HG03097 (cell line): ENCODE results near the gene ATCAY.
"Not testable (repeated sequence)": the region's sequence is repeated elsewhere in the genome, so short reads cannot be mapped to it uniquely, and the experiment has no call there.

Source experiments
- ATAC-seq: cut with Tn5 transposase; IDR thresholded peaks from one replicate; pipeline ENCODE4 v1.9.1; 2021; ENCODE audit not compliant: unreplicated experiment, low FRiP score

Gene ATCAY

DNA sequence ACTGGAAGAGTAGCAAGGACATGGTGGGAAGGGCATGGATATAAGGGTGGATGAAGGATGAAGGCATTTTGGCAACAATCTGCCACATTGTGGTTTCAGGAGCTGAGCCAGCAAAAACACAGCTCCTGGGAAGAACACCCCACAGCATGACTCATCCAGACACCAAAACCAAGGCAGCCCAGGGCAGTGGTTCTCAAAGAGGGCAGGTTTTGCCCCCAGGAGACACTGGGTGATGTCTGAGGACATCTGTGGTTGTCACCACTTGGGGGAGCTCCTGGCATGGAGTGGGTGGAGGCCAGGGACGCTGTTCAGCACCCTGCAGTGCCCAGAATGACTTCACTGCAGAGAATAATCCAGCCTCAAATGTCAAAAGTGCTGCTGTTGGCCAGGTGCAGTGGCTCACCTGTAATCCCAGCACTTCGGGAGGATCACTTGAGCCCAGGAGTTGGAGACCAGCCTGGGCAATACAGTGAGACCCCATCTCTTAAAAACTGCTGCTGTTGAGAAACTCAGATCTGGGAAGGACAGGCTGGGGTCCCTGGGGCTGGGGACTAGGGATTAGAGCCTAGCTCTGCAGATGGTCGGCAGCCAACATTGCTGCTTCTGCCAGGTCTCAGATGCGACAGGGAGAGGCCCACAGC, 27.8 kb upstream of the ATCAY start:
- no peak for ATAC-seq

DNA sequence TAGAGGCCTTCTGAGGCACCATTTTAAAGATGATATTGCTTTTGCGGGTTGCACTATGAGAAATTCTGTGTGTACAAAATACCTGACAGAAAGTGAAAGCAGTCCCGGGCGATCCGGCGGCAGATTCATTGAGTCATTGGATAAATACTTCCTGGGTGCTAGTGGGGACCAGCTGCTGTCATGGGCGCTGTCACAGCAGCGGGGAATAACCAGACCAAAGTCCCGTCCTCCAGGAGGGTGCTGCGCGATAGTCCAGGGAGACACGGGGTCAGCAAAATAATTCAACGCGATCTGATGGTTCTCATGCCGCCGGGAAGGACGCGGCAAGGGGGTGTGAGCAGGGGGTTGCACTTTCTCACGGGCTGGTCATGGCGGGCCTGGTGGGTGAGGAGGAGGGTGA, 25.2 kb upstream of the ATCAY start:
- no peak for ATAC-seq

- ATAC-seq, result no peak
Observed at GRCh38 chr19:3857449-3858003, 23.0 kb upstream of the ATCAY start.

GRCh38 chr19:3860499-3860898, 20.0 kb upstream of the ATCAY start:
- ATAC-seq, result no peak

GRCh38 chr19:3862826-3863500, 17.5 kb upstream of the ATCAY start:
- ATAC-seq, result no peak

- ATAC-seq, result no peak
Observed at GRCh38 chr19:3863648-3864047, 16.8 kb upstream of the ATCAY start.

- no peak for ATAC-seq
Observed at GRCh38 chr19:3866910-3867638, 13.4 kb upstream of the ATCAY start.

- ATAC-seq, result no peak
Observed at GRCh38 chr19:3867971-3868769, 12.3 kb upstream of the ATCAY start.

DNA sequence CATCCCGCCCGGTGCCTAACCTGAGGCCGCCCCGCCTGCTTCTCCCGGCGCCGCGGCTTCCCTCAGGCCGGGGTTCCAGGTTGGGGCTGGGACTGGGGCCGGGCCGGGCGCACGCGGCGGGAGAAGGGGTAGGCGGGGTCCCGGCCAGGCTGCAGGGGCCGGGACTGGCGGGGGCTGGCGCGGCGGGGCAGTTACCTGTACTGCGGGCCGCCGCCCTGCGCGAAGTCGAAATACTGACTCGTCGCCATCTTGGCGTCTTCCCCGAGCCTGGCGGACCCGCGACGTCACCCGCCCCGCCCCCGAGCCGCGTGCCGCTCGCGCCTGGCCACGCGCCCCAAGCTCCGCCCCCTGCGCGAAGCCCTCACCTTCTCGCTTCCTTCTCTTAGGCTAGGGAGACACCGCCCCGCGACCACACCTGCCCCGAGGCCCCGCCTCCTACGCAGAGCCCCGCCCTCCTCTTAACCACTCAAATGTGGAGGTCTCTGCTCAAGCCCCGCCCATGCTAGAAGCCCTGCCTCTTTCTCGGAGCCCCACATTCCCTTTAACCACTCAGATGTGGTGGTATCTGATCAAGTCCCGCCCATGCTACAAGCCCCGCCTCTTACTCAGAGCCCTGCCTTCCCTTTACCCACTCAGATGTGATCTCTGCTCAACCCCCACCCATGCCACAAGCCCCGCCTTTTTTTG, 11.6 kb upstream of the ATCAY start, which contains the start of gene ZFR2:
TSS of gene ZFR2 (minus strand) at position 269 of the 687 bp plus-strand sequence. CDS start at position 248, 21 bp downstream.
- no peak for ATAC-seq

DNA sequence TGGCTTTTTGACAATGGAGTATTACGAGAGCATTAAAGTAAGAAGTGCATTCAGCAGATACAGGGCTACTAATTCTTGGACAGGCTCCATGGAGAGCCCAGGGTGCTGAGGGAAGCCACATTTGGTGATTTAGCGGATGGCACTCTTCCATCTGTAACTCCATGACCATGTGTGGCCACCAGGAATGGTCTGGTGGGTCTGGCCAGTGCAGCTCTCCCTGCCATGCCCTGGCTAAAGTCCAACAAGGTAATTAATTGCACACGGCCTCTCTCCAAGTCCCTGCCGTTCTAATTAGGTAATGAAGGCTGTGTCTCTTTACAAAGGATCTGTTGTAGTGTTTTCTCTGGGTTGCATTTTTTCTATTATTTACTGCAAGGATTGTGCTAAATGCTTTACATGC, 7.3 kb upstream of the ATCAY start:
- no peak for ATAC-seq

- ATAC-seq, result not testable (repeated sequence)
Observed at GRCh38 chr19:3874695-3875094, 5.8 kb upstream of the ATCAY start.

DNA sequence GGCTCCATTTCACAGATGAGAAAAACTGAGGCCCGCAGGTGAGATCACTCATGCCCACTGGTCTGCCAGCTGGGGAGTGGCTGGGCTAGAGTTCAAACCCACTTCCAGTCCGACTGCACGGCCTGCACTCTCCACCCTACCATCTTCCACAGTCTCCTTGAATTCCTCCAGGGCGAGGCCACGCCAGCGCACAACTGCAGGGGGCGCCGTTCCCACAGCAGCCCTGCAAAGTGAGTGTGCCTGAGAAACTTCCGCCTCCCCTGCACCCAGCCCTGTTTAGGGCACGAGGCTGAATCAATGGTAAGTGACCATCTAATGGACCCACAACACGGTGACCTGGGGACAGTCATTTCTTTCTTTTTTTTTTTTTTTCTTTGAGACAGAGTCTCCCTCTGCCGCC, 829 bp upstream of the ATCAY start:
- no peak for ATAC-seq

DNA sequence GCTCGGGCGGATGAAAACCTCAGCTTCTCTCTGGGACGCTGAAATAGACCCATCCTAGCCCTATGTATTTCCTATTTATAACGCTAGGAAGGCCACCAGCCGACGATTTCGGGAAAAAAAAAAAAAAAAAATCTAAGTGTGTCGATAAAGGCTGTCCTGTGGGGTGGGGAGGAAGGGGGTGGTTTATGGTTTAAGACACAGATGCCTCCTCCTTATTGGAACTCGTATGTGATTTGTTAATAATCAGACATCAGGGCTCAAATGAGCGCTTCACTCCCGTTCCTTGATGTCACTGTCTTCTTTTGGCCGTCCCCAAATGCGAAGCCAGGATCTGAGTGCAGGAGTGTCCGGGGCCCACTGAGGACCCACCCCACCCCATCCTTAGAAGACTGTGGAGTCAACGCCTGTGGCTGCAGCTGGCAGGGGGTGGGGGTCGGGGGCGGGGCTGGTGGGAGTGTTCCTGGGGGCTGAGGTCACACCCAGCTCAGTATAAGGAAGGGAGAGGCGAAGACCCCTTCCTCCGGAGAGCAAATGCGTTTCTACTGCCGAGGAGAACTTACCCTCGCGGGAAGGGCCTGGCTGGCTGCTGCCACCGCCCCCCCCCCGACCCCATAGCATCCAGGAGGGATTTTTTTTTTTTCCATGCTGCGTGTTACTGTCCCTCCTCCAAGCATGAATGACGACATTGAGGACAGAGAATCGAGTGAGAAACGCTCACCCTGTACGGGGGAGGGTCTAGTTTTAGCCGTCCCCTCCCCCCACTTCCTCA, 971 bp downstream of the ATCAY start:
- no peak for ATAC-seq

- ATAC-seq, result no peak
Observed at GRCh38 chr19:3882041-3882384, 1.5 kb downstream of the ATCAY start.

DNA sequence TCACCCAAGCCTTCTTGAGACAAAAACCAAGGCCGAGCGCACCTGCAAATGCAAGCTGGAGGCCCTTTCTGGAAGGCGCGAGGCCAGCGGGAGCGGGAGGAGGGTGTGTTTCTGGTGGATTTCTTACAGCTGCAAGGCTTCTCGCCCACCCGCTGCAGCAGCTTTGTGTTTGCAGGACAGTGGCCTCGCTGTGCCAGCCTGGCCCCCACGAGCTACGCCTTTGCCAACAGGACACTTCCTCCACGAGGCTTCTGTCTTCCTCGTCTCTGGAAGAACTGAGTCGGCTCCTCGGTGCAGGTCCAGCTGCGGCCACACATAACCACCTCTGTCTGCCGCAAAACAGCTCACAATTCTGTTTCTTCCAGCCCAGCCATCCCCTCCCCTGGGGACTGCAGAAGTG, 10.1 kb downstream of the ATCAY start:
- ATAC-seq, result no peak

DNA sequence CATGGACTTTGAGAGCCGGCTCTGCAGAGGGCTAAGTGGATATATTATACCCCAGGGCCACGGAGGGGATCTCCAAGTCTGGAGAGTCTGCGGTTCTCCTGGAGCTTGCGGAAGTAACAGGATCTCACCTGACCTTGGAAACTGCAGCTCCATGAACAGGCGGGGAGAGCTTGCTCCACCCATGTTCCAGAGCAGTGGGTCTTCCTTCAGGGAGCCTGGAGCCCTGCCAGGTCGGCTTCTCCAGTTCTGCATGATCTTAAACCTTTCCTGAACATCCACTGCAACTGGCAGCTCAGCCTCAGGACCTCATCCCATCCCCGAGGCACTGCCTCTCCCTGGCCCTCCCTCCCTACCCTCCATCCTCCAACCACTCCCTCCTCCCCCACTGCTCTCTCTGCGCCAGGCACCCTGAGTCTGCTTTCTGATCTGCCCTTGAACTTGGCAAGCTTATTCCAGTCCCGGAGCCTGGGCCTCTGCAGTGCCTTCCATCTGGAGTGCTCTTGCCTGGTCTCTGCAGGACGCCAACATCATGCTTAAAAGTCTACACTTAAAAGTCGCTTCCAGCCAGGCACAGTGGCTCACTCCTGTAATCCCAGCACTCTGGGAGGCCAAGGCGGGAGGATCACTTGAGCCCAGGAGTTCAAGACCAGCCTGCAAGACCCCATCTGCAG, 13.2 kb downstream of the ATCAY start:
- no peak for ATAC-seq

DNA sequence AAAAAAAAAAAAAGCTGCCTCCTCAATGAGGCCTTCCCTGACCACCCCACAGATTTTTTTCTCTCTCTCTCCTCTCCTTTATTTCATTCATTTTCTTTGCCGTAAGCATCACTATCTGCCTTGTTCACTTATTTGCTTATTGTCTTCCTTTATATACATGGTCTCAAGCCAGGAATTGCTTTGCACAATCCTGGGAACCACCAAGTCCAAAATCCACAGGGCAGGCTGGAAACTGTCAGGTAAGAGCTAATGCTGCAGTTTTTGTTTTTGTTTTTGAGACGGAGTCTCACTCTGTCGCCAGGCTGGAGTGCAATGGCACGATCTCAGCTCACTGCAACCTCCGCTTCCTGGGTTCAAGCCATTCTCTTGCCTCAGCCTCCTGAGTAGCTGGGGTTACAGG, 14.5 kb downstream of the ATCAY start:
- not testable (repeated sequence) for ATAC-seq

- no peak for ATAC-seq
Observed at GRCh38 chr19:3895788-3896187, 15.3 kb downstream of the ATCAY start.

DNA sequence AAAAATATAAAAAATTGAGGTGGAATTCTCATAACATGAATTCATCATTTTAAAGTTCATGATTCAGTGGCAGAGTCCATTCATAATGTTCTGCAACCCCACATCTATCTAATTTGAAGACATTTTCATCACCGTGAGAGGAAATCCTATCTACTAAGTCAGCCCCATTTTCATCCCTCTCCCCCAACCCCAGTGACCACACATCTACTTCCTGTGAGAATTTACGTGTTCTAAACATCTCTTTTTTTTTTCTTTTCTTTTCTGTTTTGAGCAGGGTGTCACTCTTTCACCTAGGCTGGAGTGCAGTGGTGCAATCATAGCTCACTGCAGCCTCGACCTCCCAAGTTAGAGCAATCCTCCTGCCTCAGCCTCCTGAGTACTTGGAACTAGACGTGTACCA, 17.5 kb downstream of the ATCAY start:
- no peak for ATAC-seq
